RWPE2 (cell line): ENCODE data around the gene SELENOM.

ENCODE experiments used
- ATAC-seq: fragments of 200-7000 bp; cut with Tn5 transposase; 3 replicates; pipeline ENCODE4 v1.9.1; 2021; ENCODE audit warnings: low read depth
- DNase-seq: peaks from one replicate; pipeline ENCODE4 v3.0.0-alpha.2; 2020; ENCODE audit warnings: low spot score
- H3K27ac ChIP-seq: fragments of 450-650 bp; 2 replicates; pipeline ENCODE4 v1.5.1; 2017; ENCODE audit warnings: mild to moderate bottlenecking; ENCODE audit not compliant: poor library complexity, severe bottlenecking
- H3K27me3 ChIP-seq: fragments of 250-450 bp; sonication (Bioruptor Pico); 2 replicates; pipeline ENCODE4 v1.5.1; 2021; ENCODE audit warnings: mild to moderate bottlenecking, moderate library complexity; ENCODE audit not compliant: insufficient read depth, poor library complexity, severe bottlenecking
- H3K36me3 ChIP-seq: fragments of 250-450 bp; sonication (Bioruptor Pico); 2 replicates; pipeline ENCODE4 v1.5.1; 2020; ENCODE audit warnings: low read depth, mild to moderate bottlenecking, moderate library complexity
- H3K4me1 ChIP-seq: fragments of 250-450 bp; sonication (Bioruptor Pico); 2 replicates; pipeline ENCODE4 v1.5.1; 2021; ENCODE audit warnings: mild to moderate bottlenecking, moderate library complexity; ENCODE audit not compliant: insufficient read depth, poor library complexity, severe bottlenecking
- H3K4me3 ChIP-seq: fragments of 250-450 bp; sonication (Bioruptor Pico); 2 replicates; pipeline ENCODE4 v1.5.1; 2021; ENCODE audit warnings: mild to moderate bottlenecking, moderate library complexity; ENCODE audit not compliant: severe bottlenecking
- H3K9me3 ChIP-seq: fragments of 250-450 bp; sonication (Bioruptor Pico); 2 replicates; pipeline ENCODE4 v1.5.1; 2021; ENCODE audit warnings: mild to moderate bottlenecking, moderate library complexity; ENCODE audit not compliant: severe bottlenecking
- TF ChIP-seq, protein P1 (sequence below): fragments of 450-650 bp; IDR thresholded peaks from one replicate; pipeline ENCODE4 v1.5.1; 2017; ENCODE audit warnings: mild to moderate bottlenecking, moderate library complexity; ENCODE audit not compliant: poor library complexity, severe bottlenecking

Gene SELENOM

DNA sequence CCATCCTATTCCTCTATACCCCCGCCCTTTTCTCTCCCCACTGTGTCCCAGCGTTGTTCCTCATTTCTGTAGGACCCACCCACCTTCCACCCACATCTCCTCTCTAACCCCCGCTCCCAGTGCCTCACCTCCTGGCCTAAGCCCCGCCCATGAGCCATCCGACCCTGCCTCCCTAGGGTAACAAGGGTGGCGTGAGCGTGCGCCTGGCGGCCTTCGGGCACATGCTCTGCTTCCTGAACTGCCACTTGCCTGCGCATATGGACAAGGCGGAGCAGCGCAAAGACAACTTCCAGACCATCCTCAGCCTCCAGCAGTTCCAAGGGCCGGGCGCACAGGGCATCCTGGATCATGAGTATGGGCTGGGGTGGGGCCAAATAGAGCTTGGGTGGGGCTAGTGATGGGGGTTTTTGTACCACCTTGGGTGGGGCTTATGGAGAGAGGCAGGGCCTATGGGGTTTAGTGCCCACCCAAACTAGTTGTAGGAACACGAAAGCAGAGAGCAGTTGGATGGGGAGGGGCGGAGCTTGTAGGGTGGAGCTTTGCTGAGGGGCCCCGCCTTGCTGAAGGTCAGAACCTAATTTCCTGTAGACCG lies 19.9 kb upstream of the SELENOM start:
- H3K36me3 ChIP-seq, result no peaks in the 10 kb centered on the region
- ATAC-seq (no peak), DNase-seq (no peak)
- H3K4me1 ChIP-seq, result no peaks in the 10 kb centered on the region
- H3K9me3 ChIP-seq, result no peaks in the 10 kb centered on the region
- no peaks in the 10 kb centered on the region for H3K27me3 ChIP-seq
- H3K4me3 ChIP-seq, result no peak overlapping the region
- TF ChIP-seq, protein P1, sequence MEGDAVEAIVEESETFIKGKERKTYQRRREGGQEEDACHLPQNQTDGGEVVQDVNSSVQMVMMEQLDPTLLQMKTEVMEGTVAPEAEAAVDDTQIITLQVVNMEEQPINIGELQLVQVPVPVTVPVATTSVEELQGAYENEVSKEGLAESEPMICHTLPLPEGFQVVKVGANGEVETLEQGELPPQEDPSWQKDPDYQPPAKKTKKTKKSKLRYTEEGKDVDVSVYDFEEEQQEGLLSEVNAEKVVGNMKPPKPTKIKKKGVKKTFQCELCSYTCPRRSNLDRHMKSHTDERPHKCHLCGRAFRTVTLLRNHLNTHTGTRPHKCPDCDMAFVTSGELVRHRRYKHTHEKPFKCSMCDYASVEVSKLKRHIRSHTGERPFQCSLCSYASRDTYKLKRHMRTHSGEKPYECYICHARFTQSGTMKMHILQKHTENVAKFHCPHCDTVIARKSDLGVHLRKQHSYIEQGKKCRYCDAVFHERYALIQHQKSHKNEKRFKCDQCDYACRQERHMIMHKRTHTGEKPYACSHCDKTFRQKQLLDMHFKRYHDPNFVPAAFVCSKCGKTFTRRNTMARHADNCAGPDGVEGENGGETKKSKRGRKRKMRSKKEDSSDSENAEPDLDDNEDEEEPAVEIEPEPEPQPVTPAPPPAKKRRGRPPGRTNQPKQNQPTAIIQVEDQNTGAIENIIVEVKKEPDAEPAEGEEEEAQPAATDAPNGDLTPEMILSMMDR, result no peak
- H3K27ac ChIP-seq, result no peak overlapping the region

DNA sequence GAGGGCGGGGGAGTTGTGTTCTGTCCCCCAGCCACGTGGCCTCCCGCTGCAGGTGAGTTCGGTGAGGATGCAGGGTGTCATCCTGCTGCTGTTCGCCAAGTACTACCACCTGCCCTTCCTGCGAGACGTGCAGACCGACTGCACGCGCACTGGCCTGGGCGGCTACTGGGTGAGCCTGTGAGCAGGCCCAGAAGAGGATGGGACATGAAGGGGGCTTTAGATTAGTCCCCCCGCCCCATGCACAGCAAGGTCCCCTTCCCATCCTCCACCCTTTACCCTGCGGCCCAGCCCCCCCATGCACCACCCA lies 19.5 kb upstream of the SELENOM start:
- H3K27ac ChIP-seq, result no peak overlapping the region
- DNase-seq (no peak), ATAC-seq (no peak)
- H3K27me3 ChIP-seq, result no peaks in the 10 kb centered on the region
- H3K9me3 ChIP-seq, result no peaks in the 10 kb centered on the region
- H3K4me3 ChIP-seq, result no peak overlapping the region
- H3K4me1 ChIP-seq, result no peaks in the 10 kb centered on the region
- TF ChIP-seq, protein P1, result no peak
- H3K36me3 ChIP-seq, result no peaks in the 10 kb centered on the region

DNA sequence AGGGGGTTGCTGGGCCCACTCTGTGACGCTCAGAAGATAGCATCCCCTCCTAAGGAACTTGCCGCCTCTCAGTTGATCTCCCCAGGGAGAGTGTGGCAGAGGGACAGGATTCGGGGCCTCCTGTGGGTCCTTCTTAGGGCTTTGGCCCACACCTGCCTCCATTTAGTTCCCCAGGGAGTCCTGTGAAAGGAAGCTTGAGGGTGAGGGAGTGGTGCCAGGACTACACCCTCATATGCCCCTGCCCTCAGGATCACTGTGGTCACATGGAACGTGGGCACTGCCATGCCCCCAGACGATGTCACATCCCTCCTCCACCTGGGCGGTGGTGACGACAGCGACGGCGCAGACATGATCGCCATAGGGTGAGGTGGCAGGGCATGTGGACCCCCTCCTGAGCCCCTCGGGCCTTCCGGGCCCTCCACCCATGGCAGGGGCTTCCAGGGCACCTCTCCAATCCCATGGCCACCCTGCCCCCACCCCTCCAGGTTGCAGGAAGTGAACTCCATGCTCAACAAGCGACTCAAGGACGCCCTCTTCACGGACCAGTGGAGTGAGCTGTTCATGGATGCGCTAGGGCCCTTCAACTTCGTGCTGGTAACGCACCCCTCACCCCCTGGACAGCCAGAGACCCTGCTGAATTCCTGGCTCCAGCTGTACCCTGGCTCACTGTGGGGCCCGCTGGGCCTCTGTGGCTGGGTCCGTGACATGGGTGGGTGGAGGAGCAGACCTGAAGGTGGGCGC lies 18.9 kb upstream of the SELENOM start:
- Histone ChIP-seq H3K27me3 (no peaks in the 10 kb centered on the region), H3K36me3 (no peaks in the 10 kb centered on the region), H3K27ac (no peak overlapping the region), H3K4me3 (no peak overlapping the region), H3K9me3 (no peaks in the 10 kb centered on the region), H3K4me1 (no peaks in the 10 kb centered on the region)
- DNase-seq, result no peak
- no peak for ATAC-seq
- TF ChIP-seq, protein P1, result no peak

DNA sequence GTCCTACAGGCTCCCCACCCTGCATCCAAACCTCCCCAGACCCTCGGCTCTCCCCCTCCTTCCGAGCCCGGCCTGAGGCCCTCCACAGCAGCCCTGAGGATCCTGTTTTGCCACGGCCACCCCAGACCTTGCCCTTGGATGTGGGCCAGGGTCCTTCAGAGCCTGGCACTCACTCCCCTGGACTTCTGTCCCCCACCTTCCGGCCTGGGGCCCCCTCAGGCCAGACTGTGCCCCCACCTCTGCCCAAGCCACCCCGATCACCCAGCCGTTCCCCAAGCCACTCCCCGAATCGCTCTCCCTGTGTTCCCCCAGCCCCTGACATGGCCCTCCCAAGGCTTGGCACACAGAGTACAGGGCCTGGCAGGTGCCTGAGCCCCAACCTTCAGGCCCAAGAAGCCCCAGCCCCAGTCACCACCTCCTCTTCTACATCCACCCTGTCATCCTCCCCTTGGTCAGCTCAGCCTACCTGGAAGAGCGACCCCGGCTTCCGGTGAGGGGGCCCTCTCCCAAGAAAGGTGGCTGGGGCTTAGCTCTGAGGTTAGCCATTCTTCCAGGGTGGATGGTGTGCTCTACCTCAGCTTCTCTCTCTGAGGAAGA lies 18.3 kb upstream of the SELENOM start:
- no peak for ATAC-seq
- Histone ChIP-seq H3K27me3 (no peaks in the 10 kb centered on the region), H3K27ac (no peak overlapping the region), H3K4me1 (no peaks in the 10 kb centered on the region), H3K4me3 (no peak overlapping the region), H3K9me3 (no peaks in the 10 kb centered on the region), H3K36me3 (no peaks in the 10 kb centered on the region)
- no peak for DNase-seq
- TF ChIP-seq, protein P1, result no peak
